Activated CD4-positive, alpha-beta T cell treated with anti-CD3 and anti-CD28 coated beads, Interleukin-2, amount 50 U/mL, for 1 hour (primary cell): ENCODE data around the gene TAF9.
"Not testable (repeated sequence)": the region's sequence is repeated elsewhere in the genome, so short reads cannot be mapped to it uniquely, and the experiment has no call there.

ENCODE experiments used
- DNase-seq: peaks from one replicate; pipeline ENCODE4 v3.0.0-alpha.2; 2020

TAF9 gene

GRCh38 chr5:69334793-69335268 is 34.5 kb downstream of the TAF9 start:
- peak; percentile 77 for DNase-seq

- DNase-seq: not testable (repeated sequence)
Measured at GRCh38 chr5:69333668-69334315, 35.5 kb downstream of the TAF9 start.

GRCh38 chr5:69331528-69332445 is 37.5 kb downstream of the TAF9 start:
- no peak for DNase-seq

- DNase-seq: no peak
Measured at GRCh38 chr5:69329905-69330489, 39.3 kb downstream of the TAF9 start.

GRCh38 chr5:69326365-69326764 is 43.0 kb downstream of the TAF9 start:
- no peak for DNase-seq

GRCh38 chr5:69317391-69317790 is 51.9 kb downstream of the TAF9 start:
- no peak for DNase-seq

- DNase-seq: no peak
Measured at GRCh38 chr5:69315972-69316371, 53.3 kb downstream of the TAF9 start.
